ENCODE results near the gene CUX1.

Gene CUX1

DNA sequence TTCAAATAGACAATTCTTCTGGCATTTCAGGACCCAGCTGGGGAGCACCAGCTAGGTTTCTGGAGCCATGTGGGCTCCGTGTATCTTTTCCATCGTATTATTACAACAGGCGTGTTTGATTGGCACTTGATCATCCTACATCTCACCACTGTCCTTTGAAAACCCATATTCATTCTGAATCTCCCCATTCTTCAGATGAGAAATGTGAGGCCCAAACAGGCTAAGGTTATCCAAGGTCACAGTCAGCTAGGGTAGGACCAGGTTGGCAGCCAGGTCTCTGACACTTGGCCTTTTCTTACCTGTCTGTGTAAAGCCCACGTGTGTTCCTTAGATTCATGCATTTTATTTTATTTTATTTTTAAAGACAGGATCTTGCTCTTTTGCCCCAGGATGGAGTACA, 366.9 kb downstream of the CUX1 start:
- no peak for DNase-seq (ENCODE audit: low read depth)
- TF ChIP-seq, protein P1, sequence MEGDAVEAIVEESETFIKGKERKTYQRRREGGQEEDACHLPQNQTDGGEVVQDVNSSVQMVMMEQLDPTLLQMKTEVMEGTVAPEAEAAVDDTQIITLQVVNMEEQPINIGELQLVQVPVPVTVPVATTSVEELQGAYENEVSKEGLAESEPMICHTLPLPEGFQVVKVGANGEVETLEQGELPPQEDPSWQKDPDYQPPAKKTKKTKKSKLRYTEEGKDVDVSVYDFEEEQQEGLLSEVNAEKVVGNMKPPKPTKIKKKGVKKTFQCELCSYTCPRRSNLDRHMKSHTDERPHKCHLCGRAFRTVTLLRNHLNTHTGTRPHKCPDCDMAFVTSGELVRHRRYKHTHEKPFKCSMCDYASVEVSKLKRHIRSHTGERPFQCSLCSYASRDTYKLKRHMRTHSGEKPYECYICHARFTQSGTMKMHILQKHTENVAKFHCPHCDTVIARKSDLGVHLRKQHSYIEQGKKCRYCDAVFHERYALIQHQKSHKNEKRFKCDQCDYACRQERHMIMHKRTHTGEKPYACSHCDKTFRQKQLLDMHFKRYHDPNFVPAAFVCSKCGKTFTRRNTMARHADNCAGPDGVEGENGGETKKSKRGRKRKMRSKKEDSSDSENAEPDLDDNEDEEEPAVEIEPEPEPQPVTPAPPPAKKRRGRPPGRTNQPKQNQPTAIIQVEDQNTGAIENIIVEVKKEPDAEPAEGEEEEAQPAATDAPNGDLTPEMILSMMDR (conservative IDR thresholded peaks at IDR 0.05; ENCODE audit: low read depth, low read length) = no peak
- no peak overlapping the region for H3K4me3 ChIP-seq (ENCODE audit: low read depth, low read length)

DNA sequence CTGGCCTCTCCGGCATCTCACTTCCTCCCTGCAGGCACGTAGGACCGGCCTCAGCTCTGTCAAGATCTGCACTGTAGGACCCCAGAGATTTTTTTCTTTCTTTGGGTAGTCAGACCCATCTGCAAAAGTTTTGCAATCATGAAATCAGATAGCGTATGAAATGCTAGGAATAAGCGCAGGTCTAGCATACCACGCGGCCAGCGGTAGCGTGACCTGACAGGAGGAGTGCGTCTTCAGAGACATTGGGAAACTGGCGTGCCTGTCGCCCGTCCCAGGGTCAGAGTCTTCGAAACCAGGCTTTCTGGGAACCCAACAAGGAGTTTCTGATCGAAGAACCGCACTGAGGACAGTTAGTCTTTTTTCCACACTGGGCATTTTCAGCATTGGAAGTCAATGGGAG, 368.4 kb downstream of the CUX1 start:
- no peak for DNase-seq (ENCODE audit: low read depth)
- no peak overlapping the region for H3K4me3 ChIP-seq (ENCODE audit: low read depth, low read length)
- TF ChIP-seq, protein P1 (conservative IDR thresholded peaks at IDR 0.05; ENCODE audit: low read depth, low read length) = no peak

DNA sequence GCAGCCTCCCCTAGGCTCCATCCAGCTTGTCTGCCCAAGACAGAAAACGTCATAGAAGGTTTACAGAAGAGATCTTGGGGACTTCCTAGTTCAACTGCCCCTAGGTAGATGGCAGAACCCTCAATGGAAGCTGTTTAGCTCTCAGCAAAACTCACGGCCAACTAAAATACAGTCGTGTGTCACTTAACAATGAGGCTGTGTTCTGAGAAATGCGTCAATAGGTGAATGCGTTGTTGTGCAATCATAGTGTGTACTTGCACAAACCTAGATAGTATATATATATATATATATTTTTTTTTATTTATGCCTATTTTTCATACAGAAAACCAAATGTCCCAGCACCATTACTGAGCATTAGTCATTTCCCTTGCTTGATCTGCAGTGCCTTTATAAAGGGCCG, 368.9 kb downstream of the CUX1 start:
- no peak overlapping the region for H3K4me3 ChIP-seq (ENCODE audit: low read depth, low read length)
- DNase-seq (ENCODE audit: low read depth) = no peak
- TF ChIP-seq, protein P1 (conservative IDR thresholded peaks at IDR 0.05; ENCODE audit: low read depth, low read length) = no peak

DNA sequence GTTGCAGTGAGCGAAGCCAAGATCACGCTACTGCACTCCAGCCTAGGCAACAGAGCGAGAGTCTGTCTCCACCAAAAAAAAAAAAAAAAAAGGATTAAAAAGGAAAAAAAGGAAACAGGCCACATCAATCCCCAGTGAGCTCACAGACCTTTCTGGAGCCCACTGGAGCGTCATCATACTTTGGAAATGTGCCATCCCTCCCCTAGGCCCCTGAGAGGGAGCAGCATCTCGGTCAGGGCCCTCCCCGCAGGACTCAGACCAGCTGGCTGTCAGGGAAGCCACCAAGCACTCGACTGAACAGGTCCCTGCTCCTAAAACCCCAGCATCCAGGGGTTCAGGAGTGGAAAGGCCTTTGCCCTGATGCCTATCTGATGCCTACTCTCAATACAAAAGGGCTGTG, 371.3 kb downstream of the CUX1 start:
- TF ChIP-seq, protein P1 (conservative IDR thresholded peaks at IDR 0.05; ENCODE audit: low read depth, low read length) = no peak
- no peak for DNase-seq (ENCODE audit: low read depth)

DNA sequence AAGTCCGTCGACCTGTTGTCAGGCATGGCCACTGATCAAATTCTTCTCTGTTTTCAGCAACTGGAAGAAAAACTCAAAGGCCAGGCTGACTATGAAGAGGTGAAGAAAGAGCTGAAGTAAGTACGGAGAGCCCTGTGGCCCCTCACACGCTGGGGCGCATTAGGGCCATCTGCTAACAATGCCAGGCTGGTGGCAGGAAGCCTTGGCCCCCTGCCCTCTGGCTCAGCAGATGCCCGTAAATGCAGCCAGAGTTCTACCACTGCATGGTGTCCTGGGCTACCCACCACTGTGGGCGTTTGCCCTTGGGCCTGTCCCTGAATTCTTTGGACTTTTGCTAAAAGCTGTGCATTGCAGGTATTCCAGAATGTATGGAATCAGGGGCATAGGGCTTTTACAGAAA, 372.3 kb downstream of the CUX1 start:
- no peak overlapping the region for H3K4me3 ChIP-seq (ENCODE audit: low read depth, low read length)
- no peak for DNase-seq (ENCODE audit: low read depth)
- TF ChIP-seq, protein P1 (conservative IDR thresholded peaks at IDR 0.05; ENCODE audit: low read depth, low read length) = no peak

More for the DNA sequence above, 371.3 kb downstream of the CUX1 start:
- H3K4me3 ChIP-seq (ENCODE audit: low read depth, low read length) = no peak overlapping the region

DNA sequence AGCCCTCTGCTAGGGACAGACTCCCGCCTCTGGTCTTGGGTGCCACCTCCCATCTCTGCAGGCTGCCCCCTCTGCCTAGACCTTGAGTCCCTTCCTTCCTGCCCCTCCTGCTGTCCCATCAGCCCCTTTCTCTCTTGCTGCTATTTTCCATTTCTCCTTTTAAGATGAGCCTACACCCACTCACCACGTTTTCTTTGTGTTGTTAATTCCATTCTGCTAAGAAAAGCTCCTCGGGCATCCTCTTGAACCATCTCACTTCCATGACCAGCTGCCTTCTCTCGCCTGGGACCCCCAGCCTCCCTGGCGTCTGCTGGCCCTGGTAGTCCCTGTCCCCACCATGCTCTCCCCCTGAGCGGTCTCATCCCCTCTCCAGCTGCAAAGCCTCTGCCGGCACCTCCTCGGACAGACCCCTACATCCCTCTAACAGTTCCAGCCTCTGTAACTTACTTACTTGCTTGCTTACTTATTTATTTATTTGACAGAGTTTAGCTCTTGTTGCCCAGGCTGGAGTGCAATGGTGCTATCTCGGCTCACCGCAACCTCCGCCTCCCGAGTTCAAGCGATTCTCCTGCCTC, 373.4 kb downstream of the CUX1 start:
- no peak for DNase-seq (ENCODE audit: low read depth)
- TF ChIP-seq, protein P1 (conservative IDR thresholded peaks at IDR 0.05; ENCODE audit: low read depth, low read length) = no peak
- no peak overlapping the region for H3K4me3 ChIP-seq (ENCODE audit: low read depth, low read length)
